ENCODE results near the gene LRP1B. TPM values are rescaled to one million over a fixed set of nuclear protein-coding genes. Genes with fewer than 3 reads are reported as not detected.

The LRP1B gene
- total RNA-seq, 1 donor from 2014 or later, result 8.8 TPM

- TF ChIP-seq, protein P1, sequence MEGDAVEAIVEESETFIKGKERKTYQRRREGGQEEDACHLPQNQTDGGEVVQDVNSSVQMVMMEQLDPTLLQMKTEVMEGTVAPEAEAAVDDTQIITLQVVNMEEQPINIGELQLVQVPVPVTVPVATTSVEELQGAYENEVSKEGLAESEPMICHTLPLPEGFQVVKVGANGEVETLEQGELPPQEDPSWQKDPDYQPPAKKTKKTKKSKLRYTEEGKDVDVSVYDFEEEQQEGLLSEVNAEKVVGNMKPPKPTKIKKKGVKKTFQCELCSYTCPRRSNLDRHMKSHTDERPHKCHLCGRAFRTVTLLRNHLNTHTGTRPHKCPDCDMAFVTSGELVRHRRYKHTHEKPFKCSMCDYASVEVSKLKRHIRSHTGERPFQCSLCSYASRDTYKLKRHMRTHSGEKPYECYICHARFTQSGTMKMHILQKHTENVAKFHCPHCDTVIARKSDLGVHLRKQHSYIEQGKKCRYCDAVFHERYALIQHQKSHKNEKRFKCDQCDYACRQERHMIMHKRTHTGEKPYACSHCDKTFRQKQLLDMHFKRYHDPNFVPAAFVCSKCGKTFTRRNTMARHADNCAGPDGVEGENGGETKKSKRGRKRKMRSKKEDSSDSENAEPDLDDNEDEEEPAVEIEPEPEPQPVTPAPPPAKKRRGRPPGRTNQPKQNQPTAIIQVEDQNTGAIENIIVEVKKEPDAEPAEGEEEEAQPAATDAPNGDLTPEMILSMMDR (IDR thresholded peaks at IDR 0.05), result no peak
- TF ChIP-seq POLR2A (IDR thresholded peaks at IDR 0.05) (no peak), POLR2AphosphoS5 (IDR thresholded peaks at IDR 0.05; ENCODE audit: insufficient read depth in 1 of 2, low read depth in 1 of 2) (no peak)
- DNase-seq (ENCODE audit: extremely low spot score in 2 of 2), result no peak
- no peak overlapping the region for H3K27ac ChIP-seq
- H3K4me3 ChIP-seq, result no peak overlapping the region
- no peaks in the 10 kb centered on the region for H3K36me3 ChIP-seq
- H3K9me3 ChIP-seq, result no peaks in the 10 kb centered on the region
- intact Hi-C loops (cut with DNase I), result no loop called here
- no peaks in the 10 kb centered on the region for H3K4me1 ChIP-seq
- no peaks in the 10 kb centered on the region for H3K27me3 ChIP-seq
Observed at GRCh38 chr2:140185076-140185475, 1945.7 kb downstream of the LRP1B start.

DNA sequence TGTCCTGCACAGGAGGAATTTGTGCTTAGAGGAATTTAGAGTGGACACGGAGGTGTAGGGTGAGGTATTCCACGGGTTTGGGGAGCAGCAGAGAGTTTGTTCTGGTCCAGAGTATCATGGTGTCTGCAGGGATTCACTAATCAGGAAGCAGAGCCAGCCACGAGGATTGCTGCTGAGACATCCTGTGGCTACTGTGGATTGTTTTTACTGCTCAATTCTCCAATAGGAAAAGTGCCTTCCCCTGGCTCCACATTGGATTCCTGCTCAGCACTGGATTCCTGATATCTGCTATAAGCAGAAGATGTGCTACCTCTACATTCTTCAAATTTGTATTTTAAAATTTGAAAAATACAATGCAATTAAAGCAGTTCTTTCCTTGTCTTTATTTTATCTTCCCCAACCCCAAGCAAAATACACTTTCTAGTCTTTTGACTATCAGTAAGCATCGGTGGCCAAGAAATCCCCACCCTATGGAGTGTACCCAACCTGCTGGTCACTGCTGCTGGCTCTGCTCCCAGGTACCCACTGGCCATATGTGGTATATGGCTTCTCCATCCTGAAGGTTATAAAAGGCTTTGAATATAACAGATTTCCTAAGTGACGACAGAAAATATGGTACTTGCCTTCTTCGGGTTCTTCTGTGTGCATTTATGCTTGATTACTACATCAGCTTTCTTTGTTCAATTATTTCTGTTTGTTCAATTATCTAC lies 1947.6 kb downstream of the LRP1B start:
- TF ChIP-seq, protein P1 (IDR thresholded peaks at IDR 0.05), result no peak
- TF ChIP-seq POLR2AphosphoS5 (IDR thresholded peaks at IDR 0.05; ENCODE audit: insufficient read depth in 1 of 2, low read depth in 1 of 2), result no peak
- no peak for TF ChIP-seq POLR2A (IDR thresholded peaks at IDR 0.05)
- Histone ChIP-seq H3K27me3 (no peaks in the 10 kb centered on the region), H3K9me3 (no peaks in the 10 kb centered on the region), H3K4me3 (no peak overlapping the region), H3K27ac (no peak overlapping the region), H3K4me1 (no peaks in the 10 kb centered on the region), H3K36me3 (no peaks in the 10 kb centered on the region)
- no peak for DNase-seq (ENCODE audit: extremely low spot score in 2 of 2)
- intact Hi-C loops (cut with DNase I), result no loop called here

Small RNA genes lying within 50 kb of the gene (microRNA-seq; reads per million reads assigned to microRNA genes)
- not detected for gene MIR7157 (ENCODE audit: borderline number of aligned reads, borderline replicate concordance)

Small RNA genes lying within 50 kb of the gene (small RNA-seq; reads per million reads assigned to genes)
- gene AC068287.1 (not detected), gene MTCO1P44 (not detected), gene RF00019 (not detected), gene RF02271 (not detected), gene RNU6-904P (not detected)

Measured in vagina (tissue), 2 donors.